ENCODE results near the gene MMP24.
"Not testable (repeated sequence)": the region's sequence is repeated elsewhere in the genome, so short reads cannot be mapped to it uniquely, and the experiment has no call there.

Gene MMP24

GRCh38 chr20:35216541-35216940 is 9.9 kb upstream of the MMP24 start:
- DNase-seq (ENCODE audit: low spot score), result no peak

- no peak for DNase-seq (ENCODE audit: low spot score)
Observed at GRCh38 chr20:35223941-35224340, 2.5 kb upstream of the MMP24 start.

- no peak for DNase-seq (ENCODE audit: low spot score)
Observed at GRCh38 chr20:35224536-35224935, 2.0 kb upstream of the MMP24 start.

DNA sequence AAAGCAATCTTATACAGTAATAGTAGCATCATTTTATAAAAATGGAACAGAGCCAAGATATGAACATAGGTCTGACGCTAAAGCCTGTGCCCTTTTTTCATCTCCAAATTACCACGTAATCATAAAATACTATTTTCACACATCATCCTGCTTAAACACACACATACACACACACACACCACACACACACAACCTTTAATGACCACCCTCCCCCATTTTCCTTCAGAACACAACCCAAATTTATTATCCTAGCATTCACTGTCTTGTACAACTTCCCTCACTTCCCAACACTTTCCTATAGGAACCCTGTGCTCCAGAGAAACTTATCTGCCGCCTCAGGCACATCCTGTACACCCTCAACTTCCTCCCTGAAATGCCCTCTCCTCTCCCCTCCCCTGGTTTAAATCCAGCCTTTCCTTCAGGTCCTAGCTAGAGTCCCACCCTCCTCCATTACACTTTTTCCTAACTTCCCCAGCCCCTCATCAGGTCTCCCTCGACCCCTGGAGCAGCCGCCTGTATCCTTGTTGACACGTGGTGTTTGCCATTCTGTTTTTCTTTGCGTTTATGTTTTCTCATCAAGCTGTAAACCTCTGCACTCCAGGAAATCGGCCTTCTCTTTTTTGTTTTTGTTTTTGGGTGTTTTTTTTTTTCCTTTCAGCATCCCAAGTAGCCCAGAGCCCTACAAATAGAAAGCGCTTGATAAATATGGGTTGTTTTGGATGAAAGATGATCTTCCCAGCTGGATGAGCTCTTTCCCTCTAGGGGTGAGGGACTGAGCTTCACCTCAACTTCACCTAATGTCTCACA is 968 bp upstream of the MMP24 start:
- no peak for DNase-seq (ENCODE audit: low spot score)

DNA sequence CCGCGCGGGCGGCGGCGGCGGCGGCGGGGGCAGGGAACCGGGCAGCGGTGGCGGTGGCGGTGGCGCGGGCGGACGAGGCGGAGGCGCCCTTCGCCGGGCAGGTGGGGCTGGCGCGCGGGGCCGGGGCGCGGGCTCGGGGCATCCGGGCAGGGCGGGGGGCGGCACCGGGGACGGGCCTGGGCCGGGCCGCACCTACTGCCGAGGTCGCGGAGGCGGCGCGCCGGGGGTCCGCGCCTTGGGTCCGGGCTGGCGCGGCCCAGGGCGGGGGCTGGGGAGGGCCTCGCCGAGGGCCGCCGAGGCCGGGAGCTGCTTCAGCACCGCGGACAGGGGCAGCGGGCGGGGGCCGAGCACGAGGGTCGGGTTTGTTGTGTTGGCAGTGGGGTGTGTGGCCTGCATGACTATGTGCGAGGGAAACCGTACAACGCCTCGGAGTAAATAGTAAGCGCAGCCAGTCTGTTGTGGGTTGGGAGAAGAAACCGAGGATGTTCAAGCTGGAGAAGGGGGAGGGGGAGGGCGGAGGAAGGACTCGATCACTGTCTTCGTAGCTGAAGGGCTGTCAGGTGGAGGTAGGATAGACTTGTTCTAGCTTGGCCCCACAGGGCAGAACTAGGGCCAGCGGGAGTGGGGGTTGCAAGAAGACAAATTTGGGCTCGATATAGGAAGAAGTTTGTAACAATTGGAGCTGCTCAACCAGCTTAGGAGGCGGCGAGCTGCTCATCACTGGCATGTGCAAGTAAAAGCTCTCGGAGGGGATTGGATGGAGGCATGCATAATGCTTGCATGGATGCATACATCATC is 593 bp downstream of the MMP24 start:
- peak; percentile 81 for DNase-seq (ENCODE audit: low spot score)

- peak; percentile 63 for DNase-seq (ENCODE audit: low spot score)
Observed at GRCh38 chr20:35232575-35232974, 6.1 kb downstream of the MMP24 start.

DNA sequence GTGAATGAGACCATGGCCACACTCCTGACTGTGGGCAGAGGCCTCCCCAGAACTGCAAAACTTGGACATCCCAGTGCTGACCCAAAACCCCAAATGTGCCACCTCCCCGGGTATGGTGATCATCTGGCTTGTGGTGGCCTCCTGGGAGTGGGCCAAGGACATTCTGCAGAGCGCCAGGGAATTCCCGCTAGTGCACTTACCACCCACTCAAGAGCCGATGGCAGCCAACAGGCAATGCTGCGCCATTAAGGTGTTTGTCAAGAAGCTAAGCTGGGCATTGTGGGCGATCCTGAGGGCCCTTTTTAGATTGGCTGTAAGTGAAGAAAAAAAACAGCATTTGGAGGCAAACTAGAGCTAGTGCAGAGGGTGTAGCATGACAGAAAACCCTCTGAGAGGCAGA is 9.4 kb downstream of the MMP24 start:
- DNase-seq (ENCODE audit: low spot score), result no peak

DNA sequence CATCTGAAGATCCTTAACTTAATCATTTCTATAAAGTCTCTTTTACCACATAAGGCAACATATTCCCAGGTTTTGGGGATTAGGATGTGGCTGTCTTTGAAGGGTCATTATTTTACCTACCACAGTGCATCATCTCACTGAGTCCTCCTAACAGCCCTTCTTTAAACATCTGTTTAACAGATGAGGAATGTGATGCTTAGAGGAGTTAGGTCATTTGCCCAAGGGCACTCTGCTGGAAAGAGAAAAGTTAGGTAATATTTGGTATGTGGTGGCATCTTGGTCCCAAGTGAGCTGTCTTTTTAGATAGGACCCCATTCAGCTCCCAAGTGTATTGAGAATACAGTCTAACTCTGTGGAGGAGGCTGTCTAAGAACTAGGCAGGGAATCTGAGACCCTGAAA is 11.0 kb downstream of the MMP24 start:
- no peak for DNase-seq (ENCODE audit: low spot score)

DNA sequence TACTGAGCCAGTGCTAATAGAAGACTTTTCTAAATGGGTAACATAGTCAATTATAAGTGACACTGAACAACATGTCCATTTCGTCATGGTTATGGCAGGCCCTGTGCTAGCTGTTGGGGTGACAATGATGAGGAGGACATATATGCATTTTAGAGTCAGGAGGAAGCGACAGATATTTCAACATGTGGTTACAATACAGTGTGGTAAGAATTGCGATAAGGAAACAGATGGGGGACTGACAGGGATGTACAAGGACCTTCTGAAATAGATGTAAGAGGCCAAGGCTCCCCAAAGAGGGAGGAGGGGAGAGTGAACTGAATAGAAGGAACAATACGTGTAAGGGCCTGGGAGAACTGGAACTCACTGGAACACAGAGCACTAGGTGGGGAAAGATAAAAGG is 11.7 kb downstream of the MMP24 start:
- DNase-seq (ENCODE audit: low spot score), result no peak

- DNase-seq (ENCODE audit: low spot score), result no peak
Observed at GRCh38 chr20:35238735-35239134, 12.2 kb downstream of the MMP24 start.

- DNase-seq (ENCODE audit: low spot score), result no peak
Observed at GRCh38 chr20:35240083-35240810, 13.8 kb downstream of the MMP24 start.

DNA sequence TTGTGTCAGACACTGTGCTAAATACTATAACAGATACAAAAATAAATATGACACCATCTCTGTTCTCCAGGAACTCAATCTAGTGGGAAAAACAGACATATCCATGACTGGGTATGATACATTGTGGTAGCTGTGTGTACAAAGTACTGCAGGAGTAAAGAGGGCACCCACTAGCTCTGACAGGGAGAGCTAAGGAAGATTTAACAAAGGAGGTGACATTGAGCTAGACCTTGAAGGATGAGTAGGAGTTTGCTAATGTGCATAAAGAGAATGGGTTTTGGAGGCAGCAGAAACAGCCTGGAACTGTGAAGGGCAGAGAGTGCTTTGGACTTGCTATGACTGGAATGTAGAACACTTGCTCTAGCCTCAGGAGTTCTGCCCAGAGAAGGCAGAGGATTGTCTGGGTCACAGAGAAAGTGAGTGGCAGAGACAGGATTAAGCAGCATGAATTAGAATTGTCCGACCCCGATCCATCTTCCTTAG is 14.4 kb downstream of the MMP24 start:
- no peak for DNase-seq (ENCODE audit: low spot score)

DNA sequence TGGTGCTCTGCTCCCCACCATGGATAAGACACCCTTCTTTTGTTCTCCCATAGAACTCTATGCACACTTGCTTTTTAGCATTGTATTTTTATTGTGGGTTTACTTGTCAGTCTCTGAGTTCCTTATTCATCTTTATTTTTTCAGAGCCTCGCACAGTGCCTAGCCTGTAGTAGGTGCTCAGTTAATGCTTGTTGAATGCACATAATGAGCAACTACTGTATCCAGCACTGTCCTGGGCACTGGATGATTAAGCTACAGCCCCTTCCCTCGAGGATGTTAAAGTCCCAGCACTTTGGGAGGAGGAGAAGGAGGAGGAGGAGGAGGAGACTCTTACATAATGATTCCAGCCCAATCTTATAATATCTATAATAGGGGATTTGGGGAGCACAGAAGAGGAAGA is 16.8 kb downstream of the MMP24 start:
- DNase-seq (ENCODE audit: low spot score), result no peak

DNA sequence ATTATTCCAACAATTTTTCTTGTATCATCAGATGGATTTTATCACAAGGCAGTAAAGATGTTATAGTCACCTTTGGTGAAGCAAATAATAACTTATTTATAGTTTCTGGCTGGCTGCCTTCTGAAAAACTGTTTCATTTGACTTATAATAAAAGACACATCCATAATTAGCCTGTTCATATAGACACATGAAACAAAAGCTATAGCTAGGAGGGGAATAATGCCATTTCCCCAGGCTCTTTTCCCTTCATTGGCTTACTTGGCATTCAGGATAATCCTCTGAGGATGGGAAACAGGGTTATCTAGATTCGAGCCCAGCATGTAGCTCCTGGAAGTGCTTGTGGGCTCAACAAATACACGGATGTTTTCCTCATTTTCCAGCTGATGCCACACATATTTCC is 17.5 kb downstream of the MMP24 start:
- DNase-seq (ENCODE audit: low spot score), result no peak

GRCh38 chr20:35246723-35247122 is 20.2 kb downstream of the MMP24 start:
- no peak for DNase-seq (ENCODE audit: low spot score)

DNA sequence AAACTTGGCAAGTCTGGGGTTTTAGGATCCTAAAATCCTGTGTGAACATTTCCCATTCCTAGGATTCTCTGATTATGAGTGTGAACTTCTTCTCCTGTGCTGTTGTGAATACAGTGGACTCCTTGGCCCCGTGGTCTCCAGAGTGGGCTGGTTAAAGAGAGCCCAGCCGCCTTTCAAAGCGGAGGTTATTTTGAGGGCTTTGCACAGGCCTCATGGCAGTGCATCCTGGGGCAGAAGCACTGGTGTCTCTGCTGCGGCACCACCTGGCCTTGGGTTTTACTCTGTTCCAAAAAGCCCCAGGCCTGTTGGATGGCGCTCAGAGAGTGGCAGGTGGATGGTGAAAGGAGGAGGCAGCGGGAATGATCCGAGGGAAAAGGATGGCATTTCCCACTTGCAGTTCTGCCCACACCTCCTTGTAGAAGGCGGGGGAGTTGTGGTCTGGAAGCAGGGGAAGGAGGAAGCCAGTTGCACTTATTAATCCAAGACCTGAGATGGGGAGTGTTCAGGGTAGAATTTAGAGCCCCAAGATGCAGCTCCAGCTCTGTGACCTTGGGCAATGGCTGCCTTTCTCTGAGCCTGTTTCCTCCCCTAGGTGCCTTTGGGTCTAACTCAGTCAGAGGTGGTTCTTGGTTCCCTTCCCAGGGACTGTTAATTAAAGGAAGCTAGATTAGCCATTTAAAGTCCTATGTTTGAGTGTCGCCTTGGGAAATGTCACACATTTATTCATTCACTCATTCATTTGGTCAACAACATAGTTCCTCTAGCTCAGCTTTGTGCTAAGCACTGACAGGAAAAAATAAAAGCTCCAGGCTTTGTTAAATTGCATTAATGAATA is 22.4 kb downstream of the MMP24 start:
- peak; percentile 40 for DNase-seq (ENCODE audit: low spot score)

GRCh38 chr20:35251613-35251940 is 25.1 kb downstream of the MMP24 start:
- DNase-seq (ENCODE audit: low spot score), result no peak

GRCh38 chr20:35252037-35252461 is 25.6 kb downstream of the MMP24 start:
- no peak for DNase-seq (ENCODE audit: low spot score)

DNA sequence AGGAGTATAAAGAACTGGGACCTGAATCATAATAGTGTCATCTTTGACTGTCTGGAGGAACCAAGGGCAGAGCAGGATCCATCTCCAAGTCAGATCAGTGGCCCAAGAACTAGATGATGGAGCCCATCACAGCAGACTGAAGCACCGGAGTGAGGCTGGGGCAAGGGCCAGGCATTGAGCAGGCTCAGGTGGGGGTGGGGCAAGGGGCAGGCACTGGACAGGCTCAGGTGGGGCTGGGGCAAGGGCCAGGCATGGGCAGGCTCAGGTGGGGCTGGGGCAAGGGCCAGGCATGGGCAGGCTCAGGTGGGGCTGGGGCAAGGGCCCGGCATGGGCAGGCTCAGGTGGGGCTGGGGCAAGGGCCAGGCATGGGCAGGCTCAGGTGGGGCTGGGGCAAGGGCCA is 26.1 kb downstream of the MMP24 start:
- not testable (repeated sequence) for DNase-seq (ENCODE audit: low spot score)

GRCh38 chr20:35253010-35253409 is 26.5 kb downstream of the MMP24 start:
- DNase-seq (ENCODE audit: low spot score), result no peak

- no peak for DNase-seq (ENCODE audit: low spot score)
Observed at GRCh38 chr20:35254448-35254999, 28.0 kb downstream of the MMP24 start.
